T-helper 1 cell (primary cell): ENCODE measurements around the gene CCHCR1.

Experiments used
- DNase-seq, 5 donors: peaks; one replicate each; pipeline ENCODE4 v3.0.0-alpha.2; 2012 to 2020

The CCHCR1 gene

DNA sequence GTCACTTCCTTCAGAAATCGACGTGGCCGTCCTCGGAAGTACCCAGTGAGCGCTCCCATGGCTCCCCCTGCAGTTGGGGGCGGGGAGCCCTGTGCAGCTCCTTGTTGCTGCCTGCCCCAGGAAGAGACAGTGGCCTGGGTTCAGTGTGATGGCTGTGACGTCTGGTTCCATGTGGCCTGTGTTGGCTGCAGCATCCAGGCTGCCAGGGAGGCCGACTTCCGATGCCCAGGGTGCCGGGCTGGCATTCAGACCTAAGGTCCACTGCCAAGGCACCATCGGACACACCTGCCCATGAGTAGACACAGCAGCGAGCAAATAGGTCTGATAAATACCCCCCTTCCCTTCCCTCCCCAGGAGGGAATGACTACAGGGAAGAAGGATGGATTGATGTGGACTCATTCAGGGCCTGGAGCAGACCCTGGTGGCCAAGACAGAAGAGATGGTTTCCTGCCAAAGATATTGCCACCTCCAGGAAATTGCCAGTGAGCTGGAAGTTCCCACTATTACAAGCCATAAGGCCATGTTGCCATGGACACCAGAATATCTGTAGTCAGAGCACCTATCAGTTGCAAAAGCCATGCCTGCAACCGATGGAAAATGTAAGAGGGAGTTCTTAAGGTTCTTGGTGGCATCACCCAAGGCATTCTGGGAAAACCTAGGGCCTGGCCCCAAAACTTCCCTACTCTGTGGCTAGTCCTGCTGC, 5.0 kb upstream of the CCHCR1 start:
- no peak for DNase-seq

DNA sequence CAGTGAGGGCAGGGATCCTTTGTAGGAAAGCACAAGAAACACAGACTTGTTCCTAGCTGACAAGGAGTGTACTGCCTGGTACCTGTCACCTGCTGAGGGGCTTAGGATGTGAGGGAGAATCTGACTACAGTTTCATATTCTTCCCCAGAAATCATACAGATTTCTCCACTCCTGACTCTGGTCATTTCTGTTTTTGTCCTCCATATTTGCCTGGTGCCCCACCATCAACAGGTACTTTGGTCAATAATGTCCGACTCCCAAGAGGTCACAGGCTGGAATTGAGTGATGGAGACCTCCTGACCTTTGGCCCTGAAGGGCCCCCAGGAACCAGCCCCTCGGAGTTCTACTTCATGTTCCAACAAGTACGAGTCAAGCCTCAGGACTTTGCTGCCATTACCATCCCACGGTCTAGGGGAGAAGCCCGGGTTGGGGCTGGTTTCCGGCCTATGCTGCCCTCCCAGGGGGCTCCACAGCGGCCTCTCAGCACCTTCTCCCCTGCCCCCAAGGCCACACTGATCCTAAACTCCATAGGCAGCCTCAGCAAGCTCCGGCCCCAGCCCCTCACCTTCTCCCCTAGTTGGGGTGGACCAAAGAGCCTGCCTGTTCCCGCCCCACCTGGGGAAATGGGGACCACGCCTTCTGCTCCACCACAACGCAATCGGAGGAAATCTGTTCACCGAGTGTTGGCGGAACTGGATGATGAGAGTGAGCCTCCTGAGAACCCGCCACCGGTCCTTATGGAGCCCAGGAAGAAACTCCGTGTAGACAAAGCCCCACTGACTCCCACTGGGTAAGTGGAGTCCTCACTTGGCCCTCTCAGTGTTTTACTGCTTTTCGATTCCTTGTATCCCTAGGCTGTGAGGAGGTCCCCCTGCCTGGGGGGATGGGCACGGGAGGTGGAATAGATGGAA, 3.9 kb upstream of the CCHCR1 start:
- no peak for DNase-seq

DNA sequence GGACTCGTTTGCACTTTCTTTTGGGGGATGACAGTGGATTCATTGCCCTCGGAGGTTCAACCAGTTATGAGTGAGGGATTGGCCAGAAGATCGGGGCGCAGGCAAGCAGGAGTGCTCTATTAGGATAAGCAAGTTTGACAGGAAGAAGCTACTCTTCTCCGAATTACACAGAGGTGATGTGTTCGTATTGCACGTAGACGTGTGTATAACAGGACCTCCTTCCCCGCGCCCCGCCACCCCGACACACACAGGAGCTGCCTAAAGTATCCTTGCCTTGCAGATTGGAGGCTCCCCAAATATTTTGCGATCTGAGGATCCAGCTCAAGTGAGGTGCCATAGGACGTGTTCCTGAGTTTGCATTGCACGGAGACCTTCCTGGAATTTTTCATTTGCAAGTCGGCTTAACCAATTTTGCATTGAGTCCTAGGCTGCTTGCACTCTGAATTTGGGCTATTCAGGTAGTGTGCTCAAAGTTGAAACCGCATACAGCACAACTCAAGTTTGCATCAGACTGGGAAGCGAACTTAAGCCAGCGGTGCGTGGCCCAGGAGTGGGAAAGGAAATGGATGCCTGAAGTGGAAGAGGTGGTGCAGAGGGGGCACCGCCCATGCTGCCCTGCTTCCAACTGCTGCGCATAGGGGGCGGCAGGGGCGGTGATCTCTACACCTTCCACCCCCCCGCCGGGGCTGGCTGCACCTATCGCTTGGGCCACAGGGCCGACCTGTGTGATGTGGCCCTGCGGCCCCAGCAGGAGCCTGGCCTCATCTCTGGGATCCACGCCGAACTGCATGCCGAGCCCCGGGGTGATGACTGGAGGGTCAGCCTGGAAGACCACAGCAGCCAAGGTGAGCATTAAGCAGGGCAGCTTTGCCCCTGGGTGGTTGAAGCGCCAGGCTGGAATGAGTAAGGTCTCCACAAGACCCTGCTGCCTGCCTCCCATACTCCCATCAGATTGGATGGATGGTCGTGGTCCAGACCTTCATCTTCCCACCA, 1.6 kb upstream of the CCHCR1 start:
- peak in 2 of 5 donors; percentile 20 to 44 for DNase-seq

DNA sequence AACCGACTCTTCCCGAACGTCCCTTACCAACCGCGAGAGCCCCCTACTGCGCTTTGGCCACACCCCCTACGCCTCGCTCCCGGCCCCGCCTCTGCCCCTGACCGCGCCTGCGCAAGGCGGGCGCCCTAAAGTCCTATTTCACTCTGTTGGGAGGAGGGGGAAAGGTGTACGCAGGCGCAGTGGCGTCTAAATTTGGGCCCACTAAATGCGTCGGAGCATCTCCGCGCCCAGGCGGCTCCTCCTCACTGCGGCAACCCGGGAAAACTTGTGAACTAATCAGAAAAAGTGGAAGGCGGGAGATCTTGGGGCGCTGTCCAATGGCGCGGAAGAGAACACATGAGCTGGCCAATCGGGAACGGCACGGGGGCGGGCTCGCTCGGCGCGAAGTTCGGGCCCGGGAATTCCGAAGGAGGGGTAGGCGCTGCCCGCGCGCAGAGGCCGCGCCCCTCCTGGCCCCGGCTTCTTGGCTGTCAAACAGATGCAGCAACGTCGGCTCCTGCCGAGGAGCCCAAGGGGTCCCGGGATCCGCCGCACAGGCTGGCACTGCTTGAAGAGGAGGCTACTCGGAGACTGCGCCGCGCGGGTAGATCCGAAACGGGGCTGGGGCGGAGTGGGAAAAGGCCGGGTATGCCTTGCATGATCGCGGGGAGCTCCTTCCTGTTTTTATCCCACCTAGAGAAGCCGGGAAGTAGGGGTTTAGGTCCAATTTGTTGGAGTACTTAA, 699 bp upstream of the CCHCR1 start, which contains the start of gene TCF19:
TSS of gene TCF19 (plus strand) at position 450 of the 723 bp plus-strand sequence. CDS start 881 bp downstream, outside the sequence.
- peak; percentile 98 to 99 (median 98) for DNase-seq

DNA sequence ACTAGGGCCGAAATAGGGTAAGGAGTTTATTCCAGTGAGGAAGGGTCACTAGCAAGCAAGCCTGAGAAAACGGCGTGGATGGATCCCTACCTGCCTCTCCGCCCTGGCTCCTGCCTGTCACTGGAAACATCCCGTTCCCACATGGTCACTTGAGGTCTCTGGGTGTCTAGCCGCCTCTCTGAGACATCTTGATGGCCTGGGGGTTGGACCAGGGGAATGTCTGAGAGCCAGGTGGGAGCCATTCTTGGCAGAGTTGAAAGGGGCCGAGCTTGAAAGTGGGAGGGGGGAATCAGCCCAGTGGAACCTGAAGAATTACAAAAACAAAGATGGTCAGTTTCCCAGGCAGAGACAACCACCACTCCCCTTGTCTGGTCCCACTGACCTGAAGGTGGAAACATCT, 961 bp downstream of the CCHCR1 start:
- no peak for DNase-seq

DNA sequence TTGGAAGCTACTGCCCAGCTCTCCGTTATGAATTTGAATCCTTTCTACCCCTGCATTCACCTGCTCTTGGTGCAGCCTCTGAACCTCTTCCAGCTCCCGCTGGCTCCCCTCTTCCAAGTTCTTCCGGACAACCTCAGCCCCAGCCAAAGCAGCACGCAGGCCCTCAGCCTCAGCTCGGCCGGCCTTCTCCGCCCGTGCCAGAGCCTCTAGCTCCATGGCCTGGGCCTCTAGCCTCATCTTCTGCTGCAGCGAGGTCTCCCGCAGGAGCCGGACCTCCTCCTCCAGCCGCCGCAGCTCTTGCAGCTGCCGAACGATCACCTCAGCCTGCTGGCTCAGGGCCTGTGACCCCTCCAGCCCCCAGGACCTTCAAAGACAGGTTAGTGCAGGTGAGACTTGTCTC, 3.2 kb downstream of the CCHCR1 start:
- no peak for DNase-seq

DNA sequence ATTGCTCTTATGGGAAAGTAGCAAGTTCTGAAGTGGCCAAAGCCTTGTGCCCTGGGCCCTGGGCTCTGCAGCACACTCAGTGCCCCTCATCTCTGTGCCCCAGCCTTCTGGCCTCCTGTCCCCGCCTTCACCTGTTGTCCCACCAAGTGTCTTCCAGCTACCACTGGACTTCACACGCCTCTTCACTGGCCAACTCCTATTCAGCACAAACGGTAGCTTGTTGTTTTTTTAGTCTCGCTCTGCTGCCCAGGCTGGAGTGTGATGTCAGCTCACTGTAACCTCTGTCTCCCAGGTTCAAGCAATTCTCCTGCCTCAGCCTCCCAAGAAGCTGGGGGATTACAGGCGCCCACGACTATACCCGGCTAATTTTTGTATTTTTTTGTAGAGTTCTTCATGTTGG, 4.8 kb downstream of the CCHCR1 start:
- no peak for DNase-seq

DNA sequence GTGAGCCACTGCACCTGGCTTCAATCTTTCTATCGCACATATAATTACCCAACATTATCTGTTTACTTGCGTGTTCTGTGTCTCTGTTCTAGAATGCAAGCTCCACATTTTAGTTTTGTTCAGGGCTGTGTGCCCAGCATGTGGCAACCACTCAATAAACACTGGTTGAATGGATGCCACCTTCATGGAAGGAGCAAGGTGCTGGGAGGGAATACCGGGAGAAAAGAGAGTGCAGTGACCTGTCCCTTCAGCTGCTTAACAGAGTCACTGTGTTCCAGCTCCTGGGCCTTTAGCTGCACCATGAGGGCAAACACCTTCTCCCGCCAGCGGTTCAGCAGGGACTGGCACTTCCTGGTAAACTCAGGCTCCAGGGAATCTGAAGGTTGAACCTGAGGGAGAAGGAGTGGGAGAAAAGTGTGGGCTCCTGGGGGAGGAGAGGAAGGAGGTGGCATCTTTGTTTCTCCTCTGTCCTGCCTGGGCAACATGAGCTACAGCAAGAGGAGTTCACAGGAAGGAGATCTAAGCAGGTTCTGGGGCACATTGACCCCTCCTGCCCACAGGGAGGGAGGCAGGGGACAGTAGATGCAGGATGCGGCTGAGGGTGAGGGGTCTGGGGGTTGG, 7.7 kb downstream of the CCHCR1 start:
- no peak for DNase-seq

DNA sequence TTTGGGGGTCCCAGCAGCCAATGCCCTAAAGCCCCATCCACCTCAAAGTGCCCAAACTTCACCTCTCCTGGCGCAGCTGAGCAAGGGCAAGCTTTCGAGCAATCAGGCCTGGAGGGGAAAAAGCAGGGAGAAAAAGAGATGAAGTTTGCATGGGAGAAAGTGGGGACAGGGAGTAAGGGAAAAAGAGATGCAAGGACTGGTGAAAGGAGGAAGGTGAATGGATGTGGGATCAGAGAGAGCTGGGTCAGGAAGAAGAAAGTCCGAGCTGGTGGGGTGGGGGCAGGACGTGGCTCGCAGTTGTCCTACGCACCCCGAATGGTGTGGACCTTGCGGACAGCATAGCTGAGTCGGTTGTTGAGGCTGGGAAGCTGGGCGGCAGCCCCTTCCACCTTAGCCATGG, 12.2 kb downstream of the CCHCR1 start:
- DNase-seq, result no peak

DNA sequence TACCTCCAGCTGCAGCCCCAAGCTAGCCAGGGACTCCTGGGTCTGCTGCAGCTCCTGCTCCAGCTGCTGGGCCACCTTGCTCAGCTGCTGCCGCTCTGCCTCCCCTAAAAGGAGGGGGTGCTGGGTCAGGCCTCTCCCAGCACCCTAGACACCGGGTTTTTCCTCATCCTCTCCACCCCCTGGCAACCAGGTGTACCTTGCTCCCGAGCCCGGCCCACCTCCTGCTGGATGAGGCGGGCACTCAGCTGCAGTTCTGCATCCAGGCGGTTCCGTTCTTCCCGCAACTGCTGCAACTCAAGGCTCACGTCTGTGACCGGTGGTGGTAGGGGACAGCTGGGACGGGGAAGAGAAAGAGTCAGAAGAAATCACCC, 12.6 kb downstream of the CCHCR1 start:
- no peak for DNase-seq

DNA sequence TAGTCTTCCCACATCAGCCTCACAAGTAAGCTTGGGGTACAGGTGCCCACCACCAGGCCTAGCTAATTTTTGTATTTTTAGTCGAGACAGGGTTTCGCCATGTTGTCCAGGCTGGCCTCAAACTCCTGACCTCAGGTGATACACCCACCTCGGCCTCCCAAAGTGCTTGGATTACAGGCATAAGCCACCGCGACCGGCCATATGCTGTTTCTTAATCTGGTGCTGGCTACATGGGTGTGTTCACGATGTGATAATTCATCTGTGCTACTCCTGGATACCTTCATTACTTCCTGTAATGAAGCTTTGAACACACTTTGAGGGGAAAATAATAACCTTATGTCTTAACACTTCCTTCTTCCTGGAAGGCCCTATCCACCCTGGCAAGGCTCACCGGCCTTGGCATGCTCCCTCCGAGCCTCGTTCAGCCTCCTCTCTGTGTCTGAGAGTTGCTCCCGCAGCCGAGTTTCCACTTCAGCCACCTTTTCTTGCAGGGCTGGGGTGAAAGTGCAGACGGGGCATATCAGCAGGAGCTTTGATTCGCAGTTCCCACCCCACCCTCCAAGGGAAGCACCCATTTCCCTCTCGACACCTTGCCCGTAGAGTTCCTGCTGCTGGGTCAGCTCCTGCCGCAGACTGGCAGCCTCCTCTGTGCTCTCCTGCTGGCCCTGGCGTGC, 13.2 kb downstream of the CCHCR1 start:
- no peak for DNase-seq

DNA sequence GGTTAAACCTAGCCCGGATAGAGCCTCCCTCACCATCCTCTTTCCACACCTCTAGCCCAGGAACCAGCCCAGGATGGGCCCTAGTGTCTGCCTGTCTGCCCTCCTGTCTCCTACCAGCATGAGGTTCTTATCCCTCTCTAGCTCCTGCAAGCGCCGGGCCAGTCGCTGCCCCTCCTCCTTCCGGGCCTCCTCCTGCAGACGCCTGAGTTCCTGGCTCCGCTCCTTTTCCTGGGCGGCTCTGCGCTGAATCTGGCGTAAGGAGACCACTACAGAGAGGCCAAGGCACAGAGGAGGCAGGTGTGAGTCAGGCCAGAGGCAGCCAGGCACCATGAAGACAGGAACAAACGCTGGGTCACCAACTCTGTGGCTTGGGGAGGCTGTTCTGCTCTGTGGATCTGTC, 14.5 kb downstream of the CCHCR1 start:
- DNase-seq, result no peak

DNA sequence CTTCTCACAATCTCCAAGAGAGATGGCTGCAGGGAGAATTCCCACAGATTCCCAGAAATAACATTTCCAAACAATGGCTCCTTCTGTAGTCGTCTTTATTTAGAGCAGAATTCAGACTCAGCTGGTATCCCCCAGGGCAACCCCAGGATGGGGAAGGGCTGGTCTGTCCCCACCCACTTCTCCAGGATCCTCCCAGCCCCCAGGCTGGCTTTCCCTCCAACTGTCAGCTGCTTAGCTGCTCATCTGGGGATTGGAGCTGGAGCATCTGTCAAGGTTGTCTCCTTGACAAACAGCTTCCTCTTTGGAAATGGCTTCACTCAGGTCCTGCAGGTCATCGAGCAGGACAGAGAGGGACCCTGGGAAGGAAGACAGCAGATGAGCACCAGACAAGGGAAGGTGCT, 15.2 kb downstream of the CCHCR1 start:
- DNase-seq, result no peak

DNA sequence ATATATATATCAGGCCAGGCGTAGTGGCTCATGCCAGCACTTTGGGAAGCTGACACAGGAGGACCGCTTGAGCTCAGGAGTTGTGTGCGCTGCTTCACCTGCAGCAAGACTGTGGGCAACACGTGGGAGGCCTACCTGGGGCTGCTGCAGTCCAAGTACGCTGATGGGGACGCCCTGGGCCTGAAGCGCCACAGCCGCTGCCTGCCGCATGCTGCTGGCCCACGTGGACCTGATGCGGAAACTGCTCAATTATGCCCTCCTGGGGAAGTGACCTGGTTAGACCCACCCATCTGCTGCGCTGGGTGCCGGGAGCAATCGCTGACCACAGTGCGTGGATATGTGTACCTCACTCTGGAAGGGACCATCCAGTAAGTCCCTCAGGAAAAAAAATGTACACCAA, 17.0 kb downstream of the CCHCR1 start:
- no peak for DNase-seq

DNA sequence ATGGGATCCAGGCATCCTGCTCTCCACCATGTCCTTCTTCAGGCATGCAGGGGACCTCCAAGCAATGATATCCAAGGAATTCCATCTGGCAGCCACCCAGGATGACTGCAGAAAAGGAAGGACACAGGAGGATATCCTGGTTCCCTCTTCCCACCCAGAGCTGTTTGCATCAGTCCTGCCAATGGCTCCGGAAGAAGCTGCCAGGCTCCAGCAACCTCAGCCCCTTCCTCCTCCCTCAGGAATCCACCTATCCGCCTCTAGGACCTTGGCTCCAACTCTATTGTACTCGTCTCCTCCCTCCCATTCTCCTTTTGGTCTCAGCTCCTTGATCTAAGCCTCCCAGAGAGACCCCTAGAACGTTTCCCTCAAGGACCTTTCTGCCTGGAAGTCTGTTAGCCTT, 18.0 kb downstream of the CCHCR1 start:
- no peak for DNase-seq

DNA sequence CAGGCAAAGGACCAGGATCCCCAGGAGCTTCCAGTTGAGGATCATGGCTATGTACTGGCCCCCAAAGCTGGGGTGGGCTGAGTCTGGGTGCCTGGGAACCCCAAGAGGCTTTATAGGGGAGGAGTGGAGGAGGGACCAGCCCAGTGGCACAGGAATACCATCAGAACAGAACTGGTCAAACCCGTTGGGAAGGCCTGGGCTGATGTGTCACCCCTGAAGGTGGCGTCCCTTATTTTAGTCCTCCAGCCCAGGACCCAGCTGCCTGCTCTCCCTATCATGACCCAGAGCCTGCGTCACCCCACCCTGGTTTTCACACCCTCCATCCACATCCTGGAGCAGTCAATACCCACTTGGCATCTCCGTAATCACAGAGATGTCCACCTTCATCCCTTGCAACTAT, 18.6 kb downstream of the CCHCR1 start, which contains the start of gene PSORS1C2:
TSS of gene PSORS1C2 (minus strand) at position 85 of the 400 bp plus-strand sequence. CDS start at position 45, 40 bp downstream.
- DNase-seq, result no peak

DNA sequence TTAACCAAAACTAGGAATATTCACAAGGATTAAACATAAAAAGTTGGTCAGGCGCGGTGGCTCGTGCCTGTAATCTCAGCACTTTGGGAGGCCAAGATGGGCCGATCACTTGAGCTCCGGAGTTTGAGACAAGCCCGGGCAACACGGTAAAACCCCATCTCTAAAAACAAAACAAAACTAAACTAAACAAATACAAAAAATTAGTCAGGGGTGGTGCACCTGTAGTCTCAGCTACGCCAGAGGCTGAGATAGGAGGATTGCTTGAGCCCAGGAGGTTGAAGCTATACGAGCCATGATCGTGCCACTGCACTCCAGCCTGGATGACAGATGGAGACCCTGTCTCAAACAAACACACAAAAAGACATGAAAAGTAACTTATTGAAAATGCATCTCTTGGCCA, 21.9 kb downstream of the CCHCR1 start:
- DNase-seq, result no peak

DNA sequence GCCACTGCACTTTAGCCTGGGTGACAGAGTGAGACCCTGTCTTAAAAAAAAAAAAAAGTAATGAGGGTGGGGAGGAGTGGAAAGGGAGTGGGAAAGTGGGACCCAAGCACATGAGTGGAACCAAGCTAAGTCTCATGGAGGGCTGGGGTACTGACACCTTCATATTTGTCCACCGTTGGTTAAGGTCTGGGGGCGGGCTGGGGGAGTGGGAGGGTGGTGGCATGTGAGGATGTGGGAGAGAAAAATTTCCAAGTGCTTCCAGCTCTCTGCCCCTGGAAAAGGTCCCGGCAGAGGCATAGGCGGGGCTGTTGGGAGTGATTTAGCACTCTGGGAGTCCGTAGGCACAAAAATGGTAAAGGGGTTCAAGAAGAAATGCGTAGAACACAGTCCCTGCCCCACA, 24.8 kb downstream of the CCHCR1 start:
- no peak for DNase-seq

DNA sequence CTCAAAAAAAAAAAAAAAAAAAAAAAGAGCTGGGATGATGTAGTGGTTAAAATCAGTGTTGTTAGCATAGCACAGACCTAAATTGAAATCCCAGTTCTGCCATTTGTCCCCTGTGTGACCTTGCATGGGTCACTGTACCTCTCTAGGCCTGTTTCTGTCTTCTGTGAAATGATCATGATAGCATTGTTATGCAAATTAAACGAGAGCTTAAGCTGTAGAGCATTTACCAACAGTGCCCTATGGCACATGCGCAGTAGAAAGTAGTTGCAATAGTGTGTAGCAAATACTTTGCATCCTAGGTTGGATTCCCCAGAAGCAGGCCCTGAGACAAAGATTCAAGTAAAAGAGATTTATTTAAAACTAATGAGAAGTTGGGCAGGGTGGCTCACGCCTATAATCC, 26.0 kb downstream of the CCHCR1 start:
- DNase-seq, result no peak

DNA sequence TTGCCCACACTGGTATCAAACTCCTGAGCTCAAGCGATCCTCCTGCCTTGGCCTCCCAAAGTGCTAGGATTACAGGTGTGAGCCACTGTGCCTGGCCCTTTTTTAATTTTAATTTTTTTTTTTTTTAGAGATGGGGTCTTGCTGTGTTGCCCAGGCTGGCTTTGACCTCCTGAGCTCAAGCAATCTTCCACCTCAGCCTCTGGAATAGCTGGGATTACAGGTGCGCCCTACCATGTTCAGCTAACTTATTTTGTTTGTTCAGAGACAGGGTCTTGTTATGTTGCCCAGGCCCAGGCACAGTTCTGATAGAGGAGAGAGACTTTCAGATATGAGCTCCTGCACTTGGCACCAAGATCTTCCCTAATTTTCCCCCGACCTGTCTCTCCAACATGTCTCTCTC, 26.9 kb downstream of the CCHCR1 start:
- DNase-seq, result no peak

DNA sequence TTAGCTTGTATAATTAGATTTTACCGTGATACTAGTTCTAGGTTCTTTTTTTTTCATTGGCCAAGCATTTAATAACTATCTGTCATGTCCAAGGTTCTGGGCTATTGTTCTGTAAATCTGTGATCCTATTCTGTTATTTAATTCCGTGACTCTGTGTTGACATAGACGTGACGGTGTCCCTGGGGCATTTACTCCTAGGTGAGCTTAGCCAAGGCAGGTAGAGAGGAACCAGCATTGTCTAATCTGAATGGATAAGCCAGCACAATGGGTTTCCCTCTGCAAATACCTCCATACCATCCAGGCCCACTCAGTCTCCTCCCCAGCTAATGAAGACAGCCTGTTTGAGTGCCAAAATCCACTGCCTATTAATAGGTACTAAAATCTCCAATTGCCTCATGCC, 28.5 kb downstream of the CCHCR1 start:
- DNase-seq, result no peak
